Germinal center (tissue), 1 donor: ENCODE results near the gene SPATA31D3.
"Not testable (repeated sequence)": the region's sequence is repeated elsewhere in the genome, so short reads cannot be mapped to it uniquely, and the experiment has no call there.

Experiments
- DNase-seq: peaks from one replicate; pipeline ENCODE4 v3.0.0; 2012; ENCODE audit warnings: mixed read lengths, low spot score

SPATA31D3 gene

GRCh38 chr9:81979196-81979595 is 35.9 kb downstream of the SPATA31D3 start:
- DNase-seq = no peak

DNA sequence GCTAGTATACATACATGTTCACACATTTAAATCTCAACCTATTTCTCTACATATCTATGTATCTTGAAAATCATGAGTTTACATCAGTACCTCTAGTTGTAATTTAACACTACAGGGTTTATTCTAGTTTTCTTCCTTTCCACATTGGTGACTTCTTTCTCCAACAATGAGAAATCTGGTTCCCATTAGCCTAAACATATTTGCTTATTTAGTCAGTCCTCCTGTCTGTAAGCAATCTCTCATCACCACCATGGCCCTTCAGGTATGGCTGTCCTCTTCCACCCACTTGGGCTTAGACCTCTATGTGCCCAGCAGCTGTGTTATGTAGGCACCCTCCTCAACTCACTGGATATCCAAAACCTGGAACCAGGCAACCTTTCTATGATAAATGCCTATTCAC is 37.3 kb downstream of the SPATA31D3 start:
- no peak for DNase-seq

DNA sequence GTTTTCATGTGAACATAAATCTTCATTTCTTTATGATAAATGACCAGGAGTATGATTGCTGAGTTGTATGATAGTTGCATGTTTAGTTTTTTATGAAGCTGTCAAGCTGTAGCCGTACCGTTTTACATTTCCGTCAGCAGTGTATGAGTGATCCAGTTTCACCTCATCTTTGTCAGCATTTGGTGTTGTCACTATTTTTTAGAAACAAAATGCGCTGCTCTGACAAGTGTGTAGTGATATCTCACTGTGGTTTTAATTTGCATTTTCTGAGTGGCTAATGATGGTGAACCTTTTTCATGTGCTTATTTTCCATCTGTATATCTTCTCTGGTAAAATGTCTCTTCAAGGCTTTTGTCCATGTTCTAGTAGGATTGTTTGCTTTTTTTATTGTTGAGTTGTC is 38.6 kb downstream of the SPATA31D3 start:
- no peak for DNase-seq

DNA sequence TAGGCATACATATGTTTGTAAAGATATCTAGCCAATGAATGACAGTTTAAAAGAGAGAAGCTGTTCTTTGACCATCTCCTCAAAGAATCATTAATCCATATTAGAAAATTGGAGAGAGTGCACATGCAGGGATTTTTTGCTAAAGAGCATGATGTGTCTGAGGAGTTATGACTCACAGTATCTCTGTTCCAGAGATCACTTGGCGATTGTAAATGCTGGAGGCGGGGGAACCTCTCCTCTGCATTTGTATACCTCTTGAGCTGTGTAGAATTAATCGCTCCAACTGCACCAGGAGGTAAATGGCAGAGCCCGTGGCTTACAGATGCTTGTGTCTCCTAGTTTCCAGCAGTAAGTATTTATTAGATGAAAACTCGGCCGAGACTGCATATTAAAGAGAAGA is 41.6 kb downstream of the SPATA31D3 start:
- DNase-seq = no peak

- no peak for DNase-seq
Measured at GRCh38 chr9:81986051-81986450, 42.8 kb downstream of the SPATA31D3 start.

DNA sequence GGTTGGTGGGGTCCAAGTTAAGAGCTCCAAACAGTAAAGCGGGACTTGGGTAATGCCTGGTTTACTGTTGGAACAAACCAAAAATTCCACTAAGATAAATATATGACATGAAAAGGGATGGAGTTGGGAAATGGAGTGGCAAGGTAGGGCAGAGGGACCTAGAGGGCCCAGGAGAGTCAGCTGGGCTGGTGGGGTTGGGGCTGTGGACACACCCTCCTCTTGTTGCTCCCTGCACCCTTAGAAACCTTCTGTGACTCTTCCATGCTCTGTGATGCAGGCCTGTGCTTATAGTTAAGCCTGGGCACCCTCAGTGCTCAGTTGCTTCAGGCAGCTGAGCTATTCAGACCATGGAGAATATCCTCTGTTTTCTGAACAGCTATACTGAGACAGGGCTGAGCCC is 45.2 kb downstream of the SPATA31D3 start, which contains the start of gene SPATA31D1:
SPATA31D1 (plus strand) TSS at position 301 of the 400 bp plus-strand sequence; CDS start at position 348, 47 bp downstream.
- DNase-seq = not testable (repeated sequence)

- DNase-seq = no peak
Measured at GRCh38 chr9:81989700-81990099, 46.4 kb downstream of the SPATA31D3 start.

GRCh38 chr9:81993656-81994055 is 50.4 kb downstream of the SPATA31D3 start:
- no peak for DNase-seq
